ENCODE data around the gene ODF2L.
"Not testable (repeated sequence)": the region's sequence is repeated elsewhere in the genome, so short reads cannot be mapped to it uniquely, and the experiment has no call there.

GRCh38 chr1:86350230-86350629 lies 45.9 kb downstream of the ODF2L start:
- not testable (repeated sequence) for TF ChIP-seq ARID4B (CRISPR knock-in tag; IDR thresholded peaks at IDR 0.05); MAZ (CRISPR knock-in tag; conservative IDR thresholded peaks at IDR 0.05 in 1 of 2, IDR thresholded peaks at IDR 0.05 in 1 of 2); POLR2A (conservative IDR thresholded peaks at IDR 0.05)
